Fibroblast of mammary gland (primary cell): ENCODE results near the gene C22orf15.

Experiments used
- DNase-seq: peaks from one replicate; pipeline ENCODE4 v3.0.0-alpha.2; 2010; ENCODE audit warnings: low read depth
- H3K4me3 ChIP-seq: 2 replicates; pipeline ENCODE4 v1.5.1; 2011; ENCODE audit warnings: low read depth, mild to moderate bottlenecking, low read length, moderate library complexity; ENCODE audit not compliant: control insufficient read depth
- TF ChIP-seq, protein P1 (sequence below): conservative IDR thresholded peaks from 2 replicates; pipeline ENCODE4 v1.5.1; 2011; ENCODE audit warnings: low read depth, low read length, inconsistent platforms; ENCODE audit not compliant: control insufficient read depth, insufficient read depth

Gene C22orf15, protein sequence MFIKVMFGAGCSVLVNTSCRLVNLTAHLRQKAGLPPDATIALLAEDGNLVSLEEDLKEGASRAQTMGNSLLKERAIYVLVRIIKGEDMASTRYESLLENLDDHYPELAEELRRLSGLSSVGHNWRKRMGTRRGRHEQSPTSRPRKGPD

DNA sequence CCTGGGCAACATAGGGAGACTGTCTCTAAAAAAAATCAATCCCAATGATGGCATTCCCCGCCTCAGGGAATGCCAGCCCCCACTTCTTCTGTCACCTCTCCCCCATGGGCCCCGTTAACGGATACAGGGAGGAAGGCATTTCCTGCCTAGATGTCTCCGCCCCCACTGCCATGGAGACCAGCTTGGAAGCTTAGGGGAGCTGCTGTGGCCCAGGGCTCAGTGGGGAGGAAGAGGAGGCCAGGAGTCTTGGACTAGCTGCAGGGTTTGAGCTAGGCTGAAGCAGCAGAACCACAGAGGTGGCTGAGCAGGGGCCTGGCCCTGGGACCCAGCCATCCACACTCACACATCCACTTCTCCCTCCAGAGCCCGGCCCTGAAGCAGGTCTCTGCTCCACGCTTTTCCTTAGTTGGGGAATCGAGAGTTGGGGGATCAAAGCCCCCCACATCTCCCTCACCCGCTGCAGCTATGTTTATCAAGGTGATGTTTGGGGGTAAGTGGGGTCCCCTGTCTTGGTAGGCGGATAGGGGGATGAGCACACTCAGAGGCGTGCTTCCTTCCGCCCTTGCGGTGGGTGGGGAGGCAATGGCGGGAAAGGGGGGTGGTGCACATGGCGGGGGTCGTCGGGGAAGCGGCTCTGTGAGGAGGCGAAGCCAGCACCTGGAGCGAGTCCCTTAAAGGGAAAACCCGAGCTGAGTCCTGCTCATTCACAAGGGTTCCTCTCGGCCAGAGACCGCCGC lies at the start of gene C22orf15:
TSS of gene C22orf15 (plus strand) at position 149 of the 737 bp plus-strand sequence. CDS start at position 466, 317 bp downstream.
- TF ChIP-seq, protein P1, sequence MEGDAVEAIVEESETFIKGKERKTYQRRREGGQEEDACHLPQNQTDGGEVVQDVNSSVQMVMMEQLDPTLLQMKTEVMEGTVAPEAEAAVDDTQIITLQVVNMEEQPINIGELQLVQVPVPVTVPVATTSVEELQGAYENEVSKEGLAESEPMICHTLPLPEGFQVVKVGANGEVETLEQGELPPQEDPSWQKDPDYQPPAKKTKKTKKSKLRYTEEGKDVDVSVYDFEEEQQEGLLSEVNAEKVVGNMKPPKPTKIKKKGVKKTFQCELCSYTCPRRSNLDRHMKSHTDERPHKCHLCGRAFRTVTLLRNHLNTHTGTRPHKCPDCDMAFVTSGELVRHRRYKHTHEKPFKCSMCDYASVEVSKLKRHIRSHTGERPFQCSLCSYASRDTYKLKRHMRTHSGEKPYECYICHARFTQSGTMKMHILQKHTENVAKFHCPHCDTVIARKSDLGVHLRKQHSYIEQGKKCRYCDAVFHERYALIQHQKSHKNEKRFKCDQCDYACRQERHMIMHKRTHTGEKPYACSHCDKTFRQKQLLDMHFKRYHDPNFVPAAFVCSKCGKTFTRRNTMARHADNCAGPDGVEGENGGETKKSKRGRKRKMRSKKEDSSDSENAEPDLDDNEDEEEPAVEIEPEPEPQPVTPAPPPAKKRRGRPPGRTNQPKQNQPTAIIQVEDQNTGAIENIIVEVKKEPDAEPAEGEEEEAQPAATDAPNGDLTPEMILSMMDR: no peak
- H3K4me3 ChIP-seq: no peak within 1 kb of the TSS
- no peak for DNase-seq

DNA sequence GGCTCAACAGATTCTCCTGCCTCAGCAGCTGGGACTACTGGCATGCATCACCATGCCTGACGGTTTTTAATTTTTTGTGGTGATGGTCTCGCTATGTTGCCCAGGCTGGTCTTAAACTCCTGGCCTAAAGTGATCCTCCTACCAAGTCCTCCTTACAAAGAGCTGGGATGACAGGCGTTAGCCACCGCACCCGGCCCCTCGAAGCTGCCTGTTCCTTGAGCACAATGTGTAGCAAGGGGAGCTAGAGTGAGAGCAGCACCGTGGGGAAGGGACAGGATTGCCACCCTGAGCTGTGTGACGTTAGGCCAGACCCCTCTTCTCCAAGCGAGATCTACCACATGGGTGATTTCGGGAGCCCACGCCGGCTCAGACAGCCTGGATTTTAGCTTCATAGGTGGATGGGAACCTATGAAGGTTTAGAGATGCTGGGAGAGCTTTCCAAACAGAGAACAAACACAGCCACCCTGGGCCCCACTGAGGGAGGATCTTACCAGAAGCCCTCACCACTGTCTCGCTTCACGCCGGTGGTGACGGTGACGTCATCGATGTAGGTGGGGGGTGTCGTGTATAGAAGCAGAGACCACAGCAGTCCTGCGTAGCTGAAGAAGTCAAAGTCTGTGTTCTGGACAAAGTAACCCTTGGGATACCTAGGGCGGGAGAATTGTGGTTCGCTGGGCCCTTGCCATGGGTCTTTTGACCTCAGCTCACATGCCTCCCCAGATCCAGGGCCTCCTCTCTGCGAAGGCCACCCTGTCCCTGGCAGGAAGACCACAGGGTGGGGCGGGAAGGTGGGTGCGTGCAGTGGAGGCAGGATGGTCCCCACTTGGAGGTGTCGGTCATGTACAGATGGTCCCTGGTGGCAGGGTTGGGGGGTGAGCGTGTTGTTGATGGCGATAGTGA lies 48.8 kb upstream of the C22orf15 start:
- TF ChIP-seq, protein P1: no peak
- H3K4me3 ChIP-seq: no peak overlapping the region
- no peak for DNase-seq

DNA sequence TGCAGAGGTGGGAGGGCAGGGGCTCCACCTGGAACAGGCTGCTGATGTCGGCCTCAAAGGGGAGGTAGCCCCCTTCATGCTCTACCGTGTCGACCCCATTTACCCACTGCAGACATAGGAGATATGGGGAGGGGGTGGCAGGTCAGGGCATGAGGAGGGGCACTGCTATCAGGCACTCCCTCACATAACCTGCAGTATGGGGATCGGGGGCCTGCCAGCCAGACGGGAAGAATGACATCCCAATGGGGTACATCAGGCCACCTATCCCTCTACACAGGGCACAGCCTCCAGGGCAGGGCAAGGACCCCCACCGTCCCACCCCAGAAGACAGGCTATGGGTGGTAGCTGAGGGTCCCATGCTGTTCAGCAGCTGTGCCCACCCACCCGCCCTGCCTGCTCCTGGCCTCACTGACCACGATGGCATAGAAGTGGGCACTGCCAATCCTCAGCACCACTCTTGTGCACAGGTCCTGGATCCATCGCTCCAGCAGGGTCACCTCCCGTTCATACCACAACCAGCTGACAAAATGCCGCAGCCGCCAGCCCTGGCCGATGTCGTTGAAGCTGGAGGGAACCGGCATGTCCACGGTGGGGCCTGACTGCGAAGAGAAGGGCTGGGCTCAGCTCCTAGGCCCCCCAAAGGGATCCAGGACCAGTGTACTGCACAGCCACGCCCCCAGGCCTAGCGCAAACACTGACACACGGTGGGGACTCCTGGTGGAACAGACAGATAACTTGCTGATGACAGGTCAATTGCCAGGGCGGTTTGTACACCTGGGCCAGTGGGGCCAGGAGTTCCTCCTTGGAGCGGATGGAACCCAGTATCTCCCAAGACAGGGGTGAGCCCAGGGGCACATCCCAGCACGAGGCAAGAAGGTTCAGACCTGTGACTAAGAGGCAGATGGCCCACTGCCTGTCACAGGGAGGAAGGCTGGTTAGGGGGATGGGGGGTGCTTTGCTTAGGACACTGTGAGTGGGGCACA lies 47.9 kb upstream of the C22orf15 start:
- no peak for DNase-seq
- TF ChIP-seq, protein P1: no peak
- H3K4me3 ChIP-seq: no peak overlapping the region

DNA sequence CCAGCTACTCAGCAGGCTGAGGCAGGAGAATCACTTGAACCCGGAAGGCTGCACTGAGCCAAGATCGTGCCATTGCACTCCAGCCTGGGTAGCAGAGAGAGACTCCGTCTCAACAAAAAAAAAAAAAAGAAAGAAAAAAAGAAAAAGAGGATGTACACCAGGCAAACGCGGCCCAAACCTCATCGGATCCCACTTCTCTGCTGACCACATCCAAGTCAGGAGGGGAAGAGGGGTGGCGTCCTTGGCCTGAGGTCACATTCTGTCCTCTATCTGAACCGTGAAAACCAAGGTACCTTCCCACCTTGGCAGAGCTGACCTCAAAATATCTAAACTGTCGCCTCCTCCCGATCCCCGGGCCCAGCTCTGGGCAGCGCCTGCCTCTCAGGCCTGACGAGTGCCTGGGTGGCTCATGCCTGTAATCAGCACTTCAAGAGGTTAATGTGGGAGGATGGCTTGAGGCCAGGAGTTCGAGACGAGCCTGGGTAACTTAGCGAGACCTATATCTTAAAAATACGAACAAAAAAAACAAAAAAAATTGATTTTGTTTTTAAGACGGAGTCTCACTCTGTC lies 46.9 kb upstream of the C22orf15 start:
- H3K4me3 ChIP-seq: peak overlapping the region; percentile 79
- DNase-seq: no peak
- TF ChIP-seq, protein P1: no peak

DNA sequence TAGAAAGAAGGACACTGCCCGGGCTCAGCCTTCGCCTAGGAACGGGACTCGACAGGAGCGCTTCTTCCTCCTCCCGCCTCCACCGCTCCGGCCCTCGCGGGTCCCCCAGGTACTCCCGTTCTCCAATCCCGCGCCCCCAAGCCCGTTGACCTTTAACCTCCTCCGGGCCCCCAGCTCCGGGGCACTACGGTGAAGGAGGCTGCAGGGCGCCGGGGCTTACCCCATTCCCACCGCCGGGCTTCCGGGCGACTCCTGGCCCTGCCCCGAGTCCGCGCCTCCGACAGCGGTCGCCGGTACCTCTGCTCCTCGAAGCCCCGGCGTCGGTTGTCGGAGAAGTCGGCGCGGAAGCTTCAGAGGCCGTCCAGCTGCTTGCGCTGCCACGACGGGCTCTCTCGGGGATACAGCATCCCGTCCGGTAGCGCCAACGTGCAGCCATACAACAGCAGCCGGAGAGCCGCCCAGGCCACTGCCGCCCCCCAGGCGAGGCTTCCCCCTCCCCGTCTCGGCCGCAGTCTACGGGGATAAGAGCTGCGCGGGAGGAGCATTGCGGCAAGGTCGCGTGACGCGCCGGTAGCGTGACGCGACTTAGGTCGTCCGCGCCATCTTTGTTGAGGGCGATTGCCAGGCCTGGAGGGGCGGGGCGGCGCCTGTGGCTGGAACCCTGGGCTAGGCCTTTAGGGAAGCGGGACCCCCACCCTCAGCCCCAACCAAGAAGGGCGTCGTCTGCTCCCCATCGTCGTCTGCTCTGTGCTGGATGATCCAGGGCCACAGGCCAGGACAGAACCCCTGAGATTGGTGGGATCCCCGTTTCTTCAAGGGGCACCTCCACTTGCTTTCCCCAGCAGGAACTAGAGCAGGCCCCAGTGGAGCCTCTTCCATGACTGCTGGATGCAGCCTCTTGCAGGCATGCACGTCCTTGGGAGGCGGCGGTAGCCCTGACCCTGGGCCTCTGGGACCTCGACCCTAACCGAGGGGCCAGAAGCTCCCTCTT lies 45.7 kb upstream of the C22orf15 start:
- H3K4me3 ChIP-seq: peak overlapping the region; percentile 79
- TF ChIP-seq, protein P1: no peak
- peak; percentile 86 for DNase-seq
